ENCODE measurements around the gene CCT7.

The CCT7 gene

GRCh38 chr2:73218298-73218697 is 15.8 kb upstream of the CCT7 start (continued):
- no peak for TF ChIP-seq ZNF777 (tag by site-specific recombination; IDR thresholded peaks at IDR 0.05; ENCODE audit: borderline replicate concordance)

GRCh38 chr2:73223821-73224220 is 10.3 kb upstream of the CCT7 start:
- TF ChIP-seq ZNF280D (tag by site-specific recombination; IDR thresholded peaks at IDR 0.05): no peak
- TF ChIP-seq HOXA7 (CRISPR knock-in tag; IDR thresholded peaks at IDR 0.05; ENCODE audit: borderline replicate concordance): no peak
- no peak for TF ChIP-seq ZNF214 (tag by site-specific recombination; IDR thresholded peaks at IDR 0.05; ENCODE audit: borderline replicate concordance)
- no peak for TF ChIP-seq ZNF704 (tag by site-specific recombination; IDR thresholded peaks at IDR 0.05)
- TF ChIP-seq ZSCAN5A (tag by site-specific recombination; IDR thresholded peaks at IDR 0.05): no peak
- no peak for TF ChIP-seq YY1 (tag by site-specific recombination; IDR thresholded peaks at IDR 0.05)
- no peak for TF ChIP-seq ZNF530 (tag by site-specific recombination; IDR thresholded peaks at IDR 0.05; ENCODE audit: low read depth)
- TF ChIP-seq, protein P1, sequence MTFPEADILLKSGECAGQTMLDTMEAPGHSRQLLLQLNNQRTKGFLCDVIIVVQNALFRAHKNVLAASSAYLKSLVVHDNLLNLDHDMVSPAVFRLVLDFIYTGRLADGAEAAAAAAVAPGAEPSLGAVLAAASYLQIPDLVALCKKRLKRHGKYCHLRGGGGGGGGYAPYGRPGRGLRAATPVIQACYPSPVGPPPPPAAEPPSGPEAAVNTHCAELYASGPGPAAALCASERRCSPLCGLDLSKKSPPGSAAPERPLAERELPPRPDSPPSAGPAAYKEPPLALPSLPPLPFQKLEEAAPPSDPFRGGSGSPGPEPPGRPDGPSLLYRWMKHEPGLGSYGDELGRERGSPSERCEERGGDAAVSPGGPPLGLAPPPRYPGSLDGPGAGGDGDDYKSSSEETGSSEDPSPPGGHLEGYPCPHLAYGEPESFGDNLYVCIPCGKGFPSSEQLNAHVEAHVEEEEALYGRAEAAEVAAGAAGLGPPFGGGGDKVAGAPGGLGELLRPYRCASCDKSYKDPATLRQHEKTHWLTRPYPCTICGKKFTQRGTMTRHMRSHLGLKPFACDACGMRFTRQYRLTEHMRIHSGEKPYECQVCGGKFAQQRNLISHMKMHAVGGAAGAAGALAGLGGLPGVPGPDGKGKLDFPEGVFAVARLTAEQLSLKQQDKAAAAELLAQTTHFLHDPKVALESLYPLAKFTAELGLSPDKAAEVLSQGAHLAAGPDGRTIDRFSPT (tag by site-specific recombination; IDR thresholded peaks at IDR 0.05): no peak
- TF ChIP-seq, protein P2, sequence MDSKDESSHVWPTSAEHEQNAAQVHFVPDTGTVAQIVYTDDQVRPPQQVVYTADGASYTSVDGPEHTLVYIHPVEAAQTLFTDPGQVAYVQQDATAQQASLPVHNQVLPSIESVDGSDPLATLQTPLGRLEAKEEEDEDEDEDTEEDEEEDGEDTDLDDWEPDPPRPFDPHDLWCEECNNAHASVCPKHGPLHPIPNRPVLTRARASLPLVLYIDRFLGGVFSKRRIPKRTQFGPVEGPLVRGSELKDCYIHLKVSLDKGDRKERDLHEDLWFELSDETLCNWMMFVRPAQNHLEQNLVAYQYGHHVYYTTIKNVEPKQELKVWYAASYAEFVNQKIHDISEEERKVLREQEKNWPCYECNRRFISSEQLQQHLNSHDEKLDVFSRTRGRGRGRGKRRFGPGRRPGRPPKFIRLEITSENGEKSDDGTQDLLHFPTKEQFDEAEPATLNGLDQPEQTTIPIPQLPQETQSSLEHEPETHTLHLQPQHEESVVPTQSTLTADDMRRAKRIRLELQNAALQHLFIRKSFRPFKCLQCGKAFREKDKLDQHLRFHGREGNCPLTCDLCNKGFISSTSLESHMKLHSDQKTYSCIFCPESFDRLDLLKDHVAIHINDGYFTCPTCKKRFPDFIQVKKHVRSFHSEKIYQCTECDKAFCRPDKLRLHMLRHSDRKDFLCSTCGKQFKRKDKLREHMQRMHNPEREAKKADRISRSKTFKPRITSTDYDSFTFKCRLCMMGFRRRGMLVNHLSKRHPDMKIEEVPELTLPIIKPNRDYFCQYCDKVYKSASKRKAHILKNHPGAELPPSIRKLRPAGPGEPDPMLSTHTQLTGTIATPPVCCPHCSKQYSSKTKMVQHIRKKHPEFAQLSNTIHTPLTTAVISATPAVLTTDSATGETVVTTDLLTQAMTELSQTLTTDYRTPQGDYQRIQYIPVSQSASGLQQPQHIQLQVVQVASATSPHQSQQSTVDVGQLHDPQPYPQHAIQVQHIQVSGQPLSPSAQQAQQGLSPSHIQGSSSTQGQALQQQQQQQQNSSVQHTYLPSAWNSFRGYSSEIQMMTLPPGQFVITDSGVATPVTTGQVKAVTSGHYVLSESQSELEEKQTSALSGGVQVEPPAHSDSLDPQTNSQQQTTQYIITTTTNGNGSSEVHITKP (tag by site-specific recombination; IDR thresholded peaks at IDR 0.05): no peak
- TF ChIP-seq ZNF112 (tag by site-specific recombination; IDR thresholded peaks at IDR 0.05): no peak
- TF ChIP-seq ZNF707 (tag by site-specific recombination; IDR thresholded peaks at IDR 0.05): no peak
- no peak for TF ChIP-seq ZNF610 (tag by site-specific recombination; IDR thresholded peaks at IDR 0.05; ENCODE audit: borderline replicate concordance)
- no peaks in the 10 kb centered on the region for H3K4me1 ChIP-seq (ENCODE audit: control insufficient read depth, insufficient read depth, low read length)
- H3K27ac ChIP-seq (ENCODE audit: extremely low read depth, low read depth, low read length): no peak overlapping the region
- H3K36me3 ChIP-seq (ENCODE audit: control insufficient read depth in 2 of 2, insufficient read depth in 1 of 2, low read length in 2 of 2): peaks cover 0 to 94% of the 10 kb centered on the region in 2 experiments; a peak in 1 of 3 replicates
- no peaks in the 10 kb centered on the region for H3K9me3 ChIP-seq (ENCODE audit: control insufficient read depth, insufficient read depth, low read depth, low read length)
- CTCF ChIA-PET: interaction anchor here (1.1 kb wide), 1 partner anchor 12 kb away, joined by 4 read pairs; no protein-coding TSS in a partner anchor
- POLR2A ChIA-PET: interaction anchor here (1.8 kb wide), 1 partner anchor 10 kb away, joined by 13 read pairs; the partner anchor contains the start of genes CCT7 and PRADC1
- H3K4me3 ChIP-seq (ENCODE audit: low read depth, low read length): no peak overlapping the region

All from HEK293 (cell line).